Mesendoderm (in vitro differentiated cells): ENCODE measurements around the gene IQCN.

ENCODE experiments used
- DNase-seq: peaks from one replicate; pipeline ENCODE4 v3.0.0; 2013
- H2AK5ac ChIP-seq: 2 replicates; pipeline ENCODE4 v1.6.1; 2013; ENCODE audit warnings: low read length, inconsistent platforms
- H2BK120ac ChIP-seq: 2 replicates; pipeline ENCODE4 v1.6.1; 2013; ENCODE audit warnings: low read depth, mild to moderate bottlenecking, low read length, moderate library complexity, mixed read lengths
- H2BK15ac ChIP-seq: replicated peaks from 2 replicates; pipeline ENCODE4 v1.6.1; 2013; ENCODE audit warnings: low read depth, mild to moderate bottlenecking, moderate library complexity
- H2BK5ac ChIP-seq: 2 replicates; pipeline ENCODE4 v1.6.1; 2013; ENCODE audit warnings: low read length, inconsistent platforms
- H3K18ac ChIP-seq: 2 replicates; pipeline ENCODE4 v1.6.1; 2013; ENCODE audit warnings: mild to moderate bottlenecking, low read length, mixed read lengths
- H3K23ac ChIP-seq: one replicate; pipeline ENCODE4 v1.6.1; 2013; ENCODE audit warnings: low read length
- H3K27ac ChIP-seq: 2 replicates; pipeline ENCODE4 v1.5.1; 2013; ENCODE audit warnings: low read depth, mild to moderate bottlenecking, inconsistent platforms, low read length, moderate library complexity
- H3K27me3 ChIP-seq: 2 replicates; pipeline ENCODE4 v1.6.1; 2013; ENCODE audit warnings: low read length, control low read depth, mild to moderate bottlenecking, inconsistent platforms; ENCODE audit not compliant: insufficient read depth, poor library complexity
- H3K36me3 ChIP-seq: 2 replicates; pipeline ENCODE4 v1.6.1; 2013; ENCODE audit warnings: low read length, inconsistent platforms; ENCODE audit not compliant: control insufficient read depth, insufficient read depth
- H3K4ac ChIP-seq: one replicate; pipeline ENCODE4 v1.6.1; 2013; ENCODE audit warnings: low read depth, mild to moderate bottlenecking, low read length, moderate library complexity
- H3K4me1 ChIP-seq: 2 replicates; pipeline ENCODE4 v1.6.1; 2013; ENCODE audit warnings: low read depth, low read length, inconsistent platforms; ENCODE audit not compliant: control insufficient read depth
- H3K4me2 ChIP-seq: 2 replicates; pipeline ENCODE4 v1.6.1; 2013; ENCODE audit warnings: low read length
- H3K4me3 ChIP-seq: 2 replicates; pipeline ENCODE4 v1.5.1; 2013; ENCODE audit warnings: mild to moderate bottlenecking, low read length
- H3K56ac ChIP-seq: one replicate; pipeline ENCODE4 v1.6.1; 2013; ENCODE audit warnings: low read length
- H3K79me1 ChIP-seq: 2 replicates; pipeline ENCODE4 v1.6.1; 2013; ENCODE audit warnings: low read length, inconsistent platforms
- H3K79me2 ChIP-seq: 2 replicates; pipeline ENCODE4 v1.6.1; 2013; ENCODE audit warnings: mild to moderate bottlenecking, low read length; ENCODE audit not compliant: control insufficient read depth, insufficient read depth
- H3K9ac ChIP-seq: 2 replicates; pipeline ENCODE4 v1.6.1; 2013; ENCODE audit warnings: low read length, inconsistent platforms
- H4K5ac ChIP-seq: one replicate; pipeline ENCODE4 v1.6.1; 2013; ENCODE audit warnings: low read length
- H4K8ac ChIP-seq: one replicate; pipeline ENCODE4 v1.6.1; 2013; ENCODE audit warnings: low read depth, mild to moderate bottlenecking, control low read depth, low read length, moderate library complexity
- WGBS: extraction: QIAGEN DNeasy Blood & Tissue Kit; methylation state at CpG from one replicate; pipeline ENCODE4 v1.1.7; 2013; ENCODE audit warnings: low lambda C conversion rate, missing lambda C conversion rate; ENCODE audit not compliant: insufficient coverage; ENCODE audit errors: extremely low coverage; 5-methylcytosine and 5-hydroxymethylcytosine counted together

IQCN gene

DNA sequence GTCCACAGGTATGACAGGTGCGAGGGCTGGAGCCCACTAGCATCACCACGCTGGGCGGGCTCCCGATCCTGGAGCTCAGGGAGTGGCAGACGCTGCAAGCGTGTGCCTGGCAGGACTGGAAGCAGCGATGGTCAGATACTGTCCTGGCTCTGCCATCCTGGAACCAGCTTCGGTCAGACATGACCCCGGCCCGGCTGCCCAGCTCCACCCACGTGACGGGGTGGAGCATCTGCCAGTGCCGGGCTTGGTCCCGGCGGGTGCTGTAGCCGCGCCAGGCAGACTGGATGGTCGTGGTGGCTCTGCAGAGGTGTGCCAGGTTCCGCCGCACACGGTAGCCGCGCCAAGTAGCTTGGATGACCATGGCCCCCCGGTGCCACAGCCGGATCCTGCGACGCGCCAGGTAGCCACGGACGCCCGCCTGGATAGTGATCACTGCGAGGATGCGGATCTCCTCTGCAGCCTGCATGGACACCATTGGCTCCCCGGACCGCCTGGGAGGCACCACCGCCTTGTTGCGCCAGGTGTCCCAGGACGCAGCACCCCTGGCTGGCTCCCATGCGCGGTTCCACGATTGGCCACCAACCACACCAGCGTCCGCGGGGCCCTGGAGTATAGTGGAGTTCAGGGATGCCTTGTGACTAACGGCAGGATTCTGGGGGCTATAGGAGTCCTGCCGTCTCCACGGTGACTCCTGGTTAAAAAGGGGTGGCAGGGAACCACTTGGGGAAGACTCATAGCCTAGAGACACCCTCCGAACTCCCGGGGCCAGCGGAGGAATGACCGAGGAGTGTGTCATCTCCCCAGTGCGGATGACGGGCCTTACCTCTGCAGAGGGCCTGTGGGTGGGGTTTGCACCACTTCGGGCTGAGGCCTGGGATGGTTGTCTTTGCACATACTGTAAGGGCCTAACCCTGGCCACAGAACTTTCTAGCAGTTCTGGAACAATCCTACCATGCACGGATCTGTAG, 16.5 kb downstream of the IQCN start:
- Histone ChIP-seq H4K8ac (no peak overlapping the region), H3K36me3 (no peaks in the 10 kb centered on the region), H3K56ac (no peak overlapping the region), H3K79me2 (no peaks in the 10 kb centered on the region), H3K18ac (no peak overlapping the region), H2BK15ac (no peak overlapping the region), H2AK5ac (no peak overlapping the region), H3K27ac (no peak overlapping the region), H3K4me3 (no peak overlapping the region), H2BK120ac (no peak overlapping the region), H3K79me1 (no peaks in the 10 kb centered on the region), H3K4ac (no peak overlapping the region), H3K27me3 (no peaks in the 10 kb centered on the region), H4K5ac (no peak overlapping the region), H3K23ac (no peak overlapping the region), H3K9ac (no peak overlapping the region), H2BK5ac (no peak overlapping the region), H3K4me2 (no peak overlapping the region), H3K4me1 (no peaks in the 10 kb centered on the region)
- DNase-seq, result no peak
- WGBS, result no CpG with 5 or more reads among the region's 55 CpGs

DNA sequence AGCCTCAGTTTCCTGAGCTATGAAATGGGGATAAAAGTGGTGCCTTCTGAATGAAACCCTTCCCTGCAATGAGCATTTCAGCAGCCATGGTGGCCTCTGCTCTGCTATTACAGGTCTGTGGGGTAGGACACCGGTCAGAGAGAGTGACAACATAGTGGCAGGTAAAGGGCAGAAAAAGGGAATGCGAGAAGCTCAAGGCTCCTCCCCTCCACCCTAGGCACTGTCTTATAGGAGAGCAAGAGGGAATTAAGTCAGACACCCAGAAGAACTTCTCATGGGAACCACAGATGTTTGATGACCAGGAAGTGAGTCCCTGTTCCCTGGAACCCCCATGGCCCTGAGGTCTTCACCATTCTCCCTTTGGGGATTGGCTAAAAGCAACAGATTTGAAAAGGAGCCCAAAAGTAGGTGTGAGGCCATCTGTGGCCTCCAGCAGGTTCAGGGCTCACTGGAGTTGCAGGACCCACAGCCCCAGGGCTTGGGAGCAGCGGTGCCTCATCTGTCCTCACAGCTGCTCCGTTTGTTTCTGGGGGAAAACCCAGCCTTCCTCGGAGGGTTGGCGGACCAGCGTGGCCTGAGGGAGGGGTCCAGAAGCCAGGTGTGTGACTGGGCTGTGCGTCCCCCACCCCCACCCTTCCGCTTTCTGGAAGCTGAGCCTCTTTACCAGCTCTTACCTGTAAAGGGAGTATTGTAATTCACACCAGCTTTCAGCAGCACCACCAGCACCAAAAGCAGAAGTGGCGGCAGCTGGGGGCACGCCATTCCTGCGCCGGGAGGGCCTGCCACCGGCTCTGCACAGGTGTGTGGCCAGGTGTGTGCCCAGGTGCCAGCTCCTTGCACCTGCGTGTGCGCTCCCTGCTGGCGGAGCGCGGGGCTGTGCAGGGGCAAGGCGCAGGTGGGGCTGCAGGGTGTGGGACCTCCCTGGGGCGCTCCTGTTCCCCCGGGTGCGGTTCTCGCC, 19.4 kb downstream of the IQCN start:
- H3K27me3 ChIP-seq, result no peaks in the 10 kb centered on the region
- no peak overlapping the region for H3K56ac ChIP-seq
- no peak overlapping the region for H4K8ac ChIP-seq
- no peak overlapping the region for H2AK5ac ChIP-seq
- no peak overlapping the region for H3K27ac ChIP-seq
- no peak overlapping the region for H3K18ac ChIP-seq
- H3K4ac ChIP-seq, result no peak overlapping the region
- H3K23ac ChIP-seq, result no peak overlapping the region
- H3K4me3 ChIP-seq, result no peak overlapping the region
- H2BK15ac ChIP-seq, result no peak overlapping the region
- no peaks in the 10 kb centered on the region for H3K79me1 ChIP-seq
- H3K79me2 ChIP-seq, result no peaks in the 10 kb centered on the region
- DNase-seq, result no peak
- H2BK120ac ChIP-seq, result no peak overlapping the region
- no peaks in the 10 kb centered on the region for H3K4me1 ChIP-seq
- no peak overlapping the region for H3K9ac ChIP-seq
- no peaks in the 10 kb centered on the region for H3K36me3 ChIP-seq
- H4K5ac ChIP-seq, result no peak overlapping the region
- no peak overlapping the region for H2BK5ac ChIP-seq
- no peak overlapping the region for H3K4me2 ChIP-seq
- WGBS, result no CpG with 5 or more reads among the region's 24 CpGs

DNA sequence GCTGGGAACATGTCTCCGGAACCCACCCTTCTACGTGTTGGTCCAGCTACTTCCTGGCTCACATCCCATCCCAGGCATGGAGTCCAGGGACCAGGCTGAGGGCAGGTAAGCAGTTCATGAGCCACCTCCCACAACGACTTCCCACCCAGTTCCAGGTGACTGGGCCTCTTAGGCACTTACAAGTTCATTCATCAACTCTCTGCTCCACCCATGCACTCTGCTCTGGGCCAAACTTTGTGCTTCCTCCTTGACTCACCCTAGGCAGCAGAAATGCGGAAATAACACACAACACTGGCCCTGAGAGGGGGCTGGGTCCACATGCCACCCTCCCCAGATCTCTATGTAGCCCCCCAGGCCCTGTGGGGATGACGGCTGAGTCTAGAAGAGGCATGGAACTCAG, 20.5 kb downstream of the IQCN start:
- Histone ChIP-seq H2BK120ac (no peak overlapping the region), H3K56ac (no peak overlapping the region), H3K23ac (no peak overlapping the region), H2BK5ac (no peak overlapping the region), H3K79me2 (no peaks in the 10 kb centered on the region), H3K18ac (no peak overlapping the region), H3K9ac (no peak overlapping the region), H3K27ac (no peak overlapping the region), H3K79me1 (no peaks in the 10 kb centered on the region), H4K8ac (no peak overlapping the region), H3K4ac (no peak overlapping the region), H3K4me1 (no peaks in the 10 kb centered on the region), H3K27me3 (no peaks in the 10 kb centered on the region), H3K36me3 (no peaks in the 10 kb centered on the region), H3K4me3 (no peak overlapping the region), H2BK15ac (no peak overlapping the region), H2AK5ac (no peak overlapping the region), H4K5ac (no peak overlapping the region), H3K4me2 (no peak overlapping the region)
- no CpG with 5 or more reads among the region's 5 CpGs for WGBS
- DNase-seq, result no peak

DNA sequence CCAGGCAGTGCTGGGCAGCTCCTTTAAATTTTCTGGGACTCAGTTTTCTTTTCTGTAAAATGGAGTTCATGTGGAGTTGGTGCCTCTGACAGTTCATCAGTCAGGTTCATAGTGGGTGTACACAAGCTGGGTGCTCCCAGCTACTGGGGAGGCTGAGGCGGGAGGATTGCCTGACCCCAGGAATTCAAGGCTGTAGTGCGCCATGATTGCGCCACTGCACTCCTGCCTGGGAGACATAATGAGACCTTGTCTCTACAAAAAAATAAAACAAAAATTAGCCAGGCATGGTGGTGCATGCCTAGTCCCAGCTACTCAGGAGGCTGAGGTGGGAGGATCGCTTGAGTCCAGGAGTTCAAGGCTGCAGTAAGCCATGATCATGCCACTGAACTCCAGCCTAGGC, 21.1 kb downstream of the IQCN start:
- Histone ChIP-seq H3K79me1 (no peaks in the 10 kb centered on the region), H2AK5ac (no peak overlapping the region), H2BK120ac (no peak overlapping the region), H3K56ac (no peak overlapping the region), H2BK5ac (no peak overlapping the region), H3K23ac (no peak overlapping the region), H3K4ac (no peak overlapping the region), H3K27me3 (no peaks in the 10 kb centered on the region), H3K4me3 (no peak overlapping the region), H3K4me1 (no peaks in the 10 kb centered on the region), H3K79me2 (no peaks in the 10 kb centered on the region), H4K8ac (no peak overlapping the region), H3K4me2 (no peak overlapping the region), H2BK15ac (no peak overlapping the region), H3K9ac (no peak overlapping the region), H3K18ac (no peak overlapping the region), H4K5ac (no peak overlapping the region), H3K36me3 (no peaks in the 10 kb centered on the region), H3K27ac (no peak overlapping the region)
- WGBS, result no CpG with 5 or more reads among the region's 4 CpGs
- DNase-seq, result no peak

DNA sequence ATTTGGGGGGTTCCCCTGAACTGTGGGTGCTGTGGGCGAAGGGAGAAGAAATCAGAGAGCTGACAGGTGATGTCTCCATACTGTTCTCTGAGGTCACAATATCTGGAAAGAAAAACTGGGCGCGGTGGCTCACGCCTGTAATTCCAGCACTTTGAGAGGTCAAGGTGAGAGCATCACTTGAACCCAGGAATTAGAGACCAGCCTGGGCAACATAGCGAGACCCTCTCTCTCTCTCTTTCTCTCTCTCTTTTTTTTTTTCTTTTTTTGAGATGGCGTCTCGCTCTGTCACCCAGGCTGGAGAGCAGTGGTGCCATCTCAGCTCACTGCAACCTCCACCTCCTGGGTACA, 21.9 kb downstream of the IQCN start:
- no peaks in the 10 kb centered on the region for H3K79me1 ChIP-seq
- no peaks in the 10 kb centered on the region for H3K27me3 ChIP-seq
- H2BK15ac ChIP-seq, result no peak overlapping the region
- no peak overlapping the region for H3K4me2 ChIP-seq
- no peak overlapping the region for H3K27ac ChIP-seq
- no peak overlapping the region for H3K23ac ChIP-seq
- no peak overlapping the region for H2BK120ac ChIP-seq
- H2BK5ac ChIP-seq, result no peak overlapping the region
- no peak overlapping the region for H2AK5ac ChIP-seq
- no peak overlapping the region for H4K5ac ChIP-seq
- no peak overlapping the region for H3K56ac ChIP-seq
- DNase-seq, result no peak
- H3K4me3 ChIP-seq, result no peak overlapping the region
- H3K9ac ChIP-seq, result no peak overlapping the region
- no peaks in the 10 kb centered on the region for H3K36me3 ChIP-seq
- no peak overlapping the region for H3K18ac ChIP-seq
- H3K4ac ChIP-seq, result no peak overlapping the region
- no peaks in the 10 kb centered on the region for H3K79me2 ChIP-seq
- no peaks in the 10 kb centered on the region for H3K4me1 ChIP-seq
- WGBS, result no CpG with 5 or more reads among the region's 7 CpGs
- H4K8ac ChIP-seq, result no peak overlapping the region
